Measurements from ENCODE around the gene OTUD6A. TPM values are rescaled to one million over a fixed set of nuclear protein-coding genes. Genes with fewer than 3 reads are reported as not detected.

OTUD6A gene
- polyA plus RNA-seq, 1 donor from 2014 or later, result not detected

GRCh38 chrX:70026112-70026850 lies 36.0 kb upstream of the OTUD6A start:
- H3K79me2 ChIP-seq (replicated peaks; ENCODE audit: insufficient read depth, low read length), result no peaks in the 10 kb centered on the region

GRCh38 chrX:70026851-70027200 lies 35.4 kb upstream of the OTUD6A start:
- Histone ChIP-seq H4K20me1 (ENCODE audit: insufficient read depth) (no peaks in the 10 kb centered on the region), H3K9me3 (ENCODE audit: low read length) (no peaks in the 10 kb centered on the region), H3K36me3 (ENCODE audit: insufficient read depth, low read length) (no peaks in the 10 kb centered on the region), H3K79me2 (replicated peaks; ENCODE audit: insufficient read depth, low read length) (no peaks in the 10 kb centered on the region), H3K27ac (ENCODE audit: low read length) (no peak overlapping the region), H2AFZ (ENCODE audit: low read depth, low read length) (no peak overlapping the region), H3K9me2 (ENCODE audit: insufficient read depth, low read length) (no peaks in the 10 kb centered on the region), H3K4me2 (ENCODE audit: low read length) (no peak overlapping the region), H3F3A (ENCODE audit: insufficient read depth, low read length, poor library complexity, severe bottlenecking) (no peaks in the 10 kb centered on the region), H3K9ac (ENCODE audit: low read length) (no peak overlapping the region), H3K4me3 (ENCODE audit: low read length) (no peak overlapping the region), H3K27me3 (ENCODE audit: insufficient read depth, low read depth, low read length) (no peaks in the 10 kb centered on the region)
- TF ChIP-seq TAF1 (IDR thresholded peaks at IDR 0.05; ENCODE audit: low read depth) (no peak), EZH2 (IDR thresholded peaks at IDR 0.05; ENCODE audit: borderline replicate concordance, insufficient read depth, low read length, poor library complexity, severe bottlenecking) (no peak), MXI1 (conservative IDR thresholded peaks at IDR 0.05; ENCODE audit: poor library complexity, severe bottlenecking) (no peak), CTCF (IDR thresholded peaks at IDR 0.05; ENCODE audit: poor library complexity, severe bottlenecking) (no peak), SMC3 (conservative IDR thresholded peaks at IDR 0.05; ENCODE audit: poor library complexity) (no peak), RAD21 (conservative IDR thresholded peaks at IDR 0.05) (no peak), EP300 (conservative IDR thresholded peaks at IDR 0.05; ENCODE audit: poor library complexity, severe bottlenecking) (no peak)

More at GRCh38 chrX:70026112-70026850, 36.0 kb upstream of the OTUD6A start:
- no peaks in the 10 kb centered on the region for H3K27me3 ChIP-seq (ENCODE audit: insufficient read depth, low read depth, low read length)
- no peaks in the 10 kb centered on the region for H3K9me3 ChIP-seq (ENCODE audit: low read length)
- H4K20me1 ChIP-seq (ENCODE audit: insufficient read depth), result no peaks in the 10 kb centered on the region
- no peak for TF ChIP-seq POLR2AphosphoS5 (IDR thresholded peaks at IDR 0.05)
- TF ChIP-seq EZH2 (IDR thresholded peaks at IDR 0.05; ENCODE audit: borderline replicate concordance, insufficient read depth, low read length, poor library complexity, severe bottlenecking), result no peak
- no peak for TF ChIP-seq TAF1 (IDR thresholded peaks at IDR 0.05; ENCODE audit: low read depth)
- TF ChIP-seq CTCF (IDR thresholded peaks at IDR 0.05; ENCODE audit: poor library complexity, severe bottlenecking), result no peak
- TF ChIP-seq REST (IDR thresholded peaks at IDR 0.05; ENCODE audit: borderline replicate concordance), result no peak
- no peak for TF ChIP-seq SMC3 (conservative IDR thresholded peaks at IDR 0.05; ENCODE audit: poor library complexity)
- TF ChIP-seq EP300 (conservative IDR thresholded peaks at IDR 0.05; ENCODE audit: poor library complexity, severe bottlenecking), result no peak
- no peak for TF ChIP-seq RAD21 (conservative IDR thresholded peaks at IDR 0.05)
- no peak for TF ChIP-seq MXI1 (conservative IDR thresholded peaks at IDR 0.05; ENCODE audit: poor library complexity, severe bottlenecking)
- H3K36me3 ChIP-seq (ENCODE audit: insufficient read depth, low read length), result no peaks in the 10 kb centered on the region
- no peaks in the 10 kb centered on the region for H3K9me2 ChIP-seq (ENCODE audit: insufficient read depth, low read length)
- no peaks in the 10 kb centered on the region for H3F3A ChIP-seq (ENCODE audit: insufficient read depth, low read length, poor library complexity, severe bottlenecking)
- H2AFZ ChIP-seq (ENCODE audit: low read depth, low read length), result no peak overlapping the region
- H3K27ac ChIP-seq (ENCODE audit: low read length), result no peak overlapping the region
- H3K4me3 ChIP-seq (ENCODE audit: low read length), result no peak overlapping the region
- H3K9ac ChIP-seq (ENCODE audit: low read length), result no peak overlapping the region
- no peak overlapping the region for H3K4me2 ChIP-seq (ENCODE audit: low read length)
